HEK293 (cell line): ENCODE measurements around the gene CTPS1.

Source experiments
- EGR2 ChIP-seq: fragments of 450-650 bp; formaldehyde crosslinking; IDR thresholded peaks from 2 replicates; pipeline ENCODE4 v1.5.1; 2016; ENCODE audit warnings: low read depth, missing biosample characterization, missing genetic modification characterization
- HOXA7 ChIP-seq: sonication (generic); formaldehyde crosslinking; IDR thresholded peaks from 2 replicates; pipeline ENCODE4 v1.8.1; 2022; ENCODE audit warnings: missing genetic modification reagents, borderline replicate concordance
- KLF17 ChIP-seq: fragments of 450-650 bp; formaldehyde crosslinking; IDR thresholded peaks from 2 replicates; pipeline ENCODE4 v1.5.1; 2016; ENCODE audit warnings: missing biosample characterization, missing genetic modification characterization
- KLF9 ChIP-seq: fragments of 450-650 bp; formaldehyde crosslinking; IDR thresholded peaks from 2 replicates; pipeline ENCODE4 v1.5.1; 2016; ENCODE audit warnings: missing biosample characterization, missing genetic modification characterization, low read depth
- MEIS1 ChIP-seq: sonication (generic); formaldehyde crosslinking; IDR thresholded peaks from 2 replicates; pipeline ENCODE4 v1.8.1; 2022; ENCODE audit warnings: missing genetic modification reagents, mild to moderate bottlenecking, borderline replicate concordance
- OSR2 ChIP-seq: fragments of 450-650 bp; formaldehyde crosslinking; IDR thresholded peaks from 2 replicates; pipeline ENCODE4 v1.5.1; 2016; ENCODE audit warnings: missing biosample characterization, missing genetic modification characterization
- TCF7L2 ChIP-seq: IDR thresholded peaks from 2 replicates; pipeline ENCODE4 v1.6.1; 2011; ENCODE audit warnings: low read depth, mild to moderate bottlenecking, inconsistent platforms, low read length, moderate library complexity, borderline replicate concordance
- TRIM28 ChIP-seq: IDR thresholded peaks from 2 replicates; pipeline ENCODE4 v1.6.1; 2011; ENCODE audit warnings: low read length, control low read depth, borderline replicate concordance
- TSHZ1 ChIP-seq: fragments of 450-650 bp; formaldehyde crosslinking; IDR thresholded peaks from 2 replicates; pipeline ENCODE4 v1.5.1; 2016; ENCODE audit warnings: missing biosample characterization, missing genetic modification characterization, borderline replicate concordance
- ZBTB10 ChIP-seq: fragments of 450-650 bp; formaldehyde crosslinking; IDR thresholded peaks from 2 replicates; pipeline ENCODE4 v1.5.1; 2016; ENCODE audit warnings: missing biosample characterization, missing genetic modification characterization
- ZBTB21 ChIP-seq: fragments of 450-650 bp; formaldehyde crosslinking; IDR thresholded peaks from 2 replicates; pipeline ENCODE4 v1.5.1; 2017; ENCODE audit warnings: missing biosample characterization, missing genetic modification characterization
- ZBTB48 ChIP-seq: fragments of 450-650 bp; formaldehyde crosslinking; IDR thresholded peaks from 2 replicates; pipeline ENCODE4 v1.5.1; 2016; ENCODE audit warnings: missing biosample characterization, missing genetic modification characterization
- ZFHX2 ChIP-seq: fragments of 450-650 bp; formaldehyde crosslinking; conservative IDR thresholded peaks from 2 replicates; pipeline ENCODE4 v1.5.1; 2016; ENCODE audit warnings: missing biosample characterization, missing genetic modification characterization
- ZFP3 ChIP-seq: fragments of 450-650 bp; formaldehyde crosslinking; IDR thresholded peaks from 2 replicates; pipeline ENCODE4 v1.5.1; 2016; ENCODE audit warnings: low read depth, missing biosample characterization, missing genetic modification characterization
- ZNF140 ChIP-seq: fragments of 450-650 bp; formaldehyde crosslinking; IDR thresholded peaks from 2 replicates; pipeline ENCODE4 v1.5.1; 2016; ENCODE audit warnings: missing biosample characterization, missing genetic modification characterization
- ZNF157 ChIP-seq: fragments of 450-650 bp; formaldehyde crosslinking; IDR thresholded peaks from 2 replicates; pipeline ENCODE4 v1.5.1; 2016; ENCODE audit warnings: missing biosample characterization, missing genetic modification characterization
- ZNF214 ChIP-seq: fragments of 450-650 bp; formaldehyde crosslinking; IDR thresholded peaks from 2 replicates; pipeline ENCODE4 v1.5.1; 2017; ENCODE audit warnings: missing biosample characterization, mild to moderate bottlenecking, missing genetic modification characterization, borderline replicate concordance
- ZNF223 ChIP-seq: fragments of 450-650 bp; formaldehyde crosslinking; IDR thresholded peaks from 2 replicates; pipeline ENCODE4 v1.5.1; 2016; ENCODE audit warnings: missing biosample characterization, missing genetic modification characterization
- ZNF292 ChIP-seq: fragments of 450-650 bp; formaldehyde crosslinking; IDR thresholded peaks from 2 replicates; pipeline ENCODE4 v1.5.1; 2016; ENCODE audit warnings: low read depth, missing biosample characterization, missing genetic modification characterization, borderline replicate concordance
- ZNF362 ChIP-seq: fragments of 450-650 bp; formaldehyde crosslinking; IDR thresholded peaks from 2 replicates; pipeline ENCODE4 v1.5.1; 2016; ENCODE audit warnings: missing biosample characterization, missing genetic modification characterization
- ZNF366 ChIP-seq: fragments of 450-650 bp; formaldehyde crosslinking; conservative IDR thresholded peaks from 2 replicates; pipeline ENCODE4 v1.5.1; 2016; ENCODE audit warnings: missing biosample characterization, missing genetic modification characterization
- ZNF37A ChIP-seq: fragments of 450-650 bp; IDR thresholded peaks from 2 replicates; pipeline ENCODE4 v1.5.1; 2018; ENCODE audit warnings: missing biosample characterization, missing genetic modification characterization
- ZNF449 ChIP-seq: fragments of 450-650 bp; formaldehyde crosslinking; IDR thresholded peaks from 2 replicates; pipeline ENCODE4 v1.5.1; 2017; ENCODE audit warnings: missing biosample characterization, mild to moderate bottlenecking, missing genetic modification characterization, moderate library complexity
- ZNF513 ChIP-seq: fragments of 450-650 bp; IDR thresholded peaks from 2 replicates; pipeline ENCODE4 v1.5.1; 2018; ENCODE audit warnings: missing biosample characterization, missing genetic modification characterization
- ZNF544 ChIP-seq: fragments of 450-650 bp; formaldehyde crosslinking; IDR thresholded peaks from 2 replicates; pipeline ENCODE4 v1.5.0; 2017; ENCODE audit warnings: missing biosample characterization, missing genetic modification characterization
- ZNF600 ChIP-seq: fragments of 450-650 bp; formaldehyde crosslinking; IDR thresholded peaks from 2 replicates; pipeline ENCODE4 v1.5.1; 2016; ENCODE audit warnings: missing biosample characterization, missing genetic modification characterization
- ZNF629 ChIP-seq: fragments of 450-650 bp; formaldehyde crosslinking; IDR thresholded peaks from 2 replicates; pipeline ENCODE4 v1.5.1; 2017; ENCODE audit warnings: missing biosample characterization, missing genetic modification characterization
- ZNF658 ChIP-seq: fragments of 450-650 bp; formaldehyde crosslinking; IDR thresholded peaks from 2 replicates; pipeline ENCODE4; 2016; ENCODE audit warnings: missing biosample characterization, missing genetic modification characterization
- ZNF792 ChIP-seq: fragments of 450-650 bp; formaldehyde crosslinking; IDR thresholded peaks from 2 replicates; pipeline ENCODE4 v1.5.1; 2016; ENCODE audit warnings: missing biosample characterization, missing genetic modification characterization
- ZNF837 ChIP-seq: fragments of 450-650 bp; formaldehyde crosslinking; IDR thresholded peaks from 2 replicates; pipeline ENCODE4 v1.5.1; 2016; ENCODE audit warnings: missing biosample characterization, missing genetic modification characterization

The CTPS1 gene

GRCh38 chr1:41003640-41004220 lies 24.2 kb downstream of the CTPS1 start (continued):
- TF ChIP-seq ZNF449 (tag by site-specific recombination) = no peak; the same call in 1 of the 2 replicates
- no peak for TF ChIP-seq KLF17
- TF ChIP-seq ZNF292 (tag by site-specific recombination) = no peak
- no peak for TF ChIP-seq ZNF157 (tag by site-specific recombination)
- no peak for TF ChIP-seq KLF9
- 0 out of 2 replicates have a peak, but pooled peaks have one; percentile 61 for TF ChIP-seq TRIM28
- TF ChIP-seq MEIS1 (CRISPR knock-in tag) = no peak
- TF ChIP-seq ZNF792 = no peak
- TF ChIP-seq EGR2 = no peak
- TF ChIP-seq ZFHX2 (tag by site-specific recombination) = no peak
- TF ChIP-seq ZNF214 = no peak
- peak; percentile 82 for TF ChIP-seq ZNF600 (tag by site-specific recombination)
- TF ChIP-seq ZNF366 = peak; percentile 58; the same call in 1 of the 2 replicates
- TF ChIP-seq ZBTB10 (tag by site-specific recombination) = no peak
- no peak for TF ChIP-seq ZNF658 (tag by site-specific recombination)
- TF ChIP-seq ZNF223 (tag by site-specific recombination) = no peak
- TF ChIP-seq HOXA7 (CRISPR knock-in tag) = no peak
- TF ChIP-seq OSR2 (tag by site-specific recombination) = peak; percentile 84
- no peak for TF ChIP-seq ZNF837 (tag by site-specific recombination)
- peak; percentile 59; the same call in 1 of the 2 replicates for TF ChIP-seq ZBTB21
- no peak for TF ChIP-seq ZFP3 (tag by site-specific recombination)
- TF ChIP-seq ZNF629 (tag by site-specific recombination) = peak; percentile 60
- TF ChIP-seq TCF7L2 = no peak
- no peak for TF ChIP-seq ZNF140 (tag by site-specific recombination)
- TF ChIP-seq ZNF513 = no peak
- TF ChIP-seq TSHZ1 = no peak
- no peak for TF ChIP-seq ZNF362 (tag by site-specific recombination)
- no peak for TF ChIP-seq ZNF544 (tag by site-specific recombination)
- TF ChIP-seq ZBTB48 (tag by site-specific recombination) = peak; percentile 55; the same call in 1 of the 2 replicates
- no peak for TF ChIP-seq ZNF37A
